Endothelial cell of umbilical vein (primary cell): ENCODE results near the gene ERBB4.

Experiments used
- EZH2 ChIP-seq: IDR thresholded peaks from 2 replicates; pipeline ENCODE4 v1.6.1; 2012; ENCODE audit warnings: borderline replicate concordance, low read depth, mild to moderate bottlenecking, moderate library complexity, low read length, inconsistent platforms; ENCODE audit not compliant: severe bottlenecking
- FOS ChIP-seq: IDR thresholded peaks from 2 replicates; pipeline ENCODE4 v1.6.1; 2011; ENCODE audit warnings: mild to moderate bottlenecking, low read length, moderate library complexity, borderline replicate concordance; ENCODE audit not compliant: insufficient read depth
- GATA2 ChIP-seq: IDR thresholded peaks from 2 replicates; pipeline ENCODE4 v1.7.0; 2011; ENCODE audit warnings: low read depth, mild to moderate bottlenecking, moderate library complexity, mixed read lengths, low read length; ENCODE audit not compliant: insufficient read length, insufficient read depth
- JUN ChIP-seq: IDR thresholded peaks from 2 replicates; pipeline ENCODE4 v1.6.1; 2011; ENCODE audit warnings: borderline replicate concordance, low read depth; ENCODE audit not compliant: insufficient read length, insufficient read depth
- MYC ChIP-seq: IDR thresholded peaks from one replicate; pipeline ENCODE4 v1.6.1; 2011; ENCODE audit warnings: mild to moderate bottlenecking, low read depth, low read length
- POLR2A ChIP-seq: IDR thresholded peaks from 2 replicates; pipeline ENCODE4 v1.6.1; 2012; ENCODE audit warnings: low read depth, mild to moderate bottlenecking, control low read depth, low read length
- POLR2AphosphoS5 ChIP-seq: IDR thresholded peaks from 2 replicates; pipeline ENCODE4 v1.6.1; 2012; ENCODE audit warnings: low read depth, mild to moderate bottlenecking, control low read depth, low read length, moderate library complexity; ENCODE audit not compliant: insufficient read depth
- TF ChIP-seq, protein P1 (sequence below), 2 donors: IDR thresholded peaks; 1 replicate in 1 of 2; 2 replicates in 1 of 2; pipeline ENCODE4 v1.5.1; 2011; ENCODE audit warnings: low read length in 2 of 2, mild to moderate bottlenecking in 2 of 2, moderate library complexity in 2 of 2, control low read depth in 1 of 2, inconsistent platforms in 1 of 2, low read depth in 1 of 2; ENCODE audit not compliant: insufficient read depth in 1 of 2; ENCODE audit errors: extremely low read depth in 1 of 2
- TF ChIP-seq, protein P2 (sequence below): IDR thresholded peaks from 2 replicates; pipeline ENCODE4 v1.6.1; 2011; ENCODE audit not compliant: insufficient read depth, insufficient read length

DNA sequence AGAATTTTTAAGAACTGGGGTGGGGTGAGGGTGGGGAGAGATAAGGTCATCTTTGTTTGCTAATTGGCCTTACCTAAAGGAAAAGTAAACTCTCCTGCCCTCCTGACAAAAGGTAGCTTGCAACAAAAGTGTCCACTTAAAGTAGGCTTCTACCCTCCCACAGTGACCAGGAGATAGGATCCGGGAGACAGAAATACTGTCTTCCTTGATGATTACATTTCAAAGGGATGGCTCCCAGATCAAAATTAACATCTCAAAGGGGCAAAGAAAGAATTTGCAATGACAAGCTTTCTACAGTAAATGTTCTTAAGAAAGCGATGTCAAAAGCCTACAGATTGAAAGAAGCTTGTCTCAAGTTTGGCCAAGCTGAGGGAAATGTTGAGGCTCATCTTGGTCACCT, 1206.9 kb downstream of the ERBB4 start:
- TF ChIP-seq, protein P1, sequence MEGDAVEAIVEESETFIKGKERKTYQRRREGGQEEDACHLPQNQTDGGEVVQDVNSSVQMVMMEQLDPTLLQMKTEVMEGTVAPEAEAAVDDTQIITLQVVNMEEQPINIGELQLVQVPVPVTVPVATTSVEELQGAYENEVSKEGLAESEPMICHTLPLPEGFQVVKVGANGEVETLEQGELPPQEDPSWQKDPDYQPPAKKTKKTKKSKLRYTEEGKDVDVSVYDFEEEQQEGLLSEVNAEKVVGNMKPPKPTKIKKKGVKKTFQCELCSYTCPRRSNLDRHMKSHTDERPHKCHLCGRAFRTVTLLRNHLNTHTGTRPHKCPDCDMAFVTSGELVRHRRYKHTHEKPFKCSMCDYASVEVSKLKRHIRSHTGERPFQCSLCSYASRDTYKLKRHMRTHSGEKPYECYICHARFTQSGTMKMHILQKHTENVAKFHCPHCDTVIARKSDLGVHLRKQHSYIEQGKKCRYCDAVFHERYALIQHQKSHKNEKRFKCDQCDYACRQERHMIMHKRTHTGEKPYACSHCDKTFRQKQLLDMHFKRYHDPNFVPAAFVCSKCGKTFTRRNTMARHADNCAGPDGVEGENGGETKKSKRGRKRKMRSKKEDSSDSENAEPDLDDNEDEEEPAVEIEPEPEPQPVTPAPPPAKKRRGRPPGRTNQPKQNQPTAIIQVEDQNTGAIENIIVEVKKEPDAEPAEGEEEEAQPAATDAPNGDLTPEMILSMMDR (IDR thresholded peaks at IDR 0.05; ENCODE audit: extremely low read depth in 1 of 2, insufficient read depth in 1 of 2, low read depth in 1 of 2, low read length in 2 of 2) = no peak
- TF ChIP-seq POLR2AphosphoS5 (no peak), FOS (no peak), POLR2A (no peak), JUN (no peak), EZH2 (no peak), MYC (no peak), GATA2 (no peak)
- TF ChIP-seq, protein P2, sequence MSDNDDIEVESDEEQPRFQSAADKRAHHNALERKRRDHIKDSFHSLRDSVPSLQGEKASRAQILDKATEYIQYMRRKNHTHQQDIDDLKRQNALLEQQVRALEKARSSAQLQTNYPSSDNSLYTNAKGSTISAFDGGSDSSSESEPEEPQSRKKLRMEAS = no peak
